GM18858 (cell line): ENCODE data around the gene LPGAT1.
"Not testable (repeated sequence)": the region's sequence is repeated elsewhere in the genome, so short reads cannot be mapped to it uniquely, and the experiment has no call there.

Experiments
- ATAC-seq: cut with Tn5 transposase; IDR thresholded peaks from one replicate; pipeline ENCODE4 v1.9.1; 2021; ENCODE audit not compliant: unreplicated experiment

LPGAT1 gene, protein sequence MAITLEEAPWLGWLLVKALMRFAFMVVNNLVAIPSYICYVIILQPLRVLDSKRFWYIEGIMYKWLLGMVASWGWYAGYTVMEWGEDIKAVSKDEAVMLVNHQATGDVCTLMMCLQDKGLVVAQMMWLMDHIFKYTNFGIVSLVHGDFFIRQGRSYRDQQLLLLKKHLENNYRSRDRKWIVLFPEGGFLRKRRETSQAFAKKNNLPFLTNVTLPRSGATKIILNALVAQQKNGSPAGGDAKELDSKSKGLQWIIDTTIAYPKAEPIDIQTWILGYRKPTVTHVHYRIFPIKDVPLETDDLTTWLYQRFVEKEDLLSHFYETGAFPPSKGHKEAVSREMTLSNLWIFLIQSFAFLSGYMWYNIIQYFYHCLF

GRCh38 chr1:211830328-211831142, at the start of gene LPGAT1:
Gene LPGAT1 (minus strand): TSS chr1:211830763. CDS start chr1:211829296, 1,467 bp downstream.
- no peak for ATAC-seq

DNA sequence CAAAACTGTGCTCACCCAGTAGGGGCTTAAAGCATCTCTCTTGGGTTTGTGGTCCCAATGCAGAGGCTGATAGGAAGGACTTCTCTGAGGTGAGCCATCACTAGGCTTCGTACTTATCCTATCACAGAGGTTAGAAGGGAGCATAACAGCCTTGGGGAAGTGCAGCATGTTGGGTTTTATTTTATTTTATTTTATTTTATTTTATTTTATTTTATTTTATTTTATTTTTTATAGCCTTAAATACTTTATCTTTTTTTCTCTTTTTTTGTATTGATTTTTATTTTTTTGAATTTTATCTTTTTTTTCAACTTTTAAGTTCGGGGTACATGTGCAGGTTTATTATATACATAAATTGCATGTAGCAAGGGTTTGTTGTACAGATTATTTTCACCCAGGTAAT, 48.9 kb upstream of the LPGAT1 start:
- no peak for ATAC-seq

GRCh38 chr1:211876851-211877590, 46.5 kb upstream of the LPGAT1 start:
- ATAC-seq = no peak

GRCh38 chr1:211875541-211875940, 45.0 kb upstream of the LPGAT1 start:
- no peak for ATAC-seq

- ATAC-seq = no peak
Observed at GRCh38 chr1:211874521-211875347, 44.2 kb upstream of the LPGAT1 start.

DNA sequence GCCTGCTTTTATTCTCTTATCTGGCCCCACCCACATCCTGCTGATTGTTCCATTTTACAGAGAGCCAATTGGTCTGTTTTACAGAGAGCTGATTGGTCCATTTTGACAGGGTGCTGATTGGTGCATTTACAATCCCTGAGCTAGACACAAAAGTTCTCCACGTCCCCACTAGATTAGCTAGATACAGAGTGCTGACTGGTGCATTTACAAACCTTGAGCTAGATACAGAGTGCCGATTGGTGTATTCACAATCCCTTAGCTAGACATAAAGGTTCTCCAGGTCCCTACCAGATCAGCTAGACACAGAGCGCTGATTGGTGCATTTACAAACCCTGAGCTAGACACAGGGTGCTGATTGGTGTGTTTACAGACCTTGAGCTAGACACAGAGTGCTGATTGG, 43.2 kb upstream of the LPGAT1 start:
- not testable (repeated sequence) for ATAC-seq

- ATAC-seq = no peak
Observed at GRCh38 chr1:211870156-211870555, 39.6 kb upstream of the LPGAT1 start.

- ATAC-seq = no peak
Observed at GRCh38 chr1:211865180-211865579, 34.6 kb upstream of the LPGAT1 start.

DNA sequence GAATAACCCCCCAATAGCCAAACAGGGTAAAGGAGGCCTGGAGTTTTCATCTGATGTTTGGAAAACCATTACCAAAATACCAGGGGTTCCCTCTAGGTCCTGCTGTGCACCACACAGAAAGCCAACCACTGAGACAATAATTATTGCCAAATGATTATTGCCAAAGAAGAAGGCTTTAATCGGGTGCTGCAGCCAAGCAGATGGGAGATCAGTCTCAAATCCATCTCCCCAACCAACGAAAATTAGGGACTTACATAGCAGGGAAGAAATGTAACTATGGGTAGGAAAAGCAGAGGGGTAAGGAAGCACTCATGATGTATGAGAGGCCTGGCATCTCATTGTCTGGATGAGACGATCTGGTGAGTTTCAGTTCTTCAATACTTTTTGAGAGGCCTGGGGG, 28.8 kb upstream of the LPGAT1 start:
- no peak for ATAC-seq

GRCh38 chr1:211851174-211851573, 20.6 kb upstream of the LPGAT1 start:
- ATAC-seq = no peak

GRCh38 chr1:211843507-211844298, 13.1 kb upstream of the LPGAT1 start:
- ATAC-seq = no peak

DNA sequence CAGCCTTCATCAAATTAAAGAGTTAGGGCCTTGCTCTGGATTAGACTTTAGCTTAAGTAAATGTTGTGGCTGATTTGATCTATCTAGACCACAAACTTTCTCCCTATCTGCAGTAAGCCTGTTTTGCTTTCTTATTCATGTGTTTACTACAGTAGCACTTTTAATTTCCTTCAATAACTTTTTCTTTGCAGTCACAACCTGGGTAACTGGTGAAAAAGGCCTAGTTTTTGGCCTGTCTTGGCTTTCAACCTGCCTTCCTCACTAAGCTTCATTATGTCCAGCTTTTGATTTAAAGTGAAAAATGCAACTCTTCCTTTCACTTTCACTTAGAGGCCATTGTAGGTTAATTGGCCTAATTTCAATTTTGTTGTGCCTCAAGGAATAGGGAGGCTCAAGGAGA, 12.5 kb upstream of the LPGAT1 start:
- no peak for ATAC-seq

GRCh38 chr1:211842518-211842917, 12.0 kb upstream of the LPGAT1 start:
- no peak for ATAC-seq

GRCh38 chr1:211839106-211839505, 8.5 kb upstream of the LPGAT1 start:
- ATAC-seq = no peak

- ATAC-seq = no peak
Observed at GRCh38 chr1:211833174-211833820, 2.7 kb upstream of the LPGAT1 start.

DNA sequence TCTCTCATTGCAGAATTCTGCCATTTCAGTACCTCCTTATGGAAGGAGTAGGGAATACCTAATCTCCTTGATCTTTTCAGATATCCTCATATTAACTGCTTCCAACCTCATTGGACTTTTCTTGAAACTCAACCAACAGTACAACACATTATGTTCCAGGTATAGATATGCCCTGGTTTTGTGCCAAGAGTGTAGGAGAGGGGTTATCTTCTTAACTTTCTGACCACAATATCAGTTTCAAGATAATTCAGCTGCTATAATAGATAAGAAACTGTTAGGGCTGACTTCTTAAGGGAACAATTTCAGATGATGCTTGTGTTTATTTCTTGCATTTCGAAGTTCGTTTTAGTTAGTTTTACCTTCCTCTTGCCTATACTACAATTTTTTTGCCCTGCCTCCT, 2.1 kb upstream of the LPGAT1 start:
- no peak for ATAC-seq

DNA sequence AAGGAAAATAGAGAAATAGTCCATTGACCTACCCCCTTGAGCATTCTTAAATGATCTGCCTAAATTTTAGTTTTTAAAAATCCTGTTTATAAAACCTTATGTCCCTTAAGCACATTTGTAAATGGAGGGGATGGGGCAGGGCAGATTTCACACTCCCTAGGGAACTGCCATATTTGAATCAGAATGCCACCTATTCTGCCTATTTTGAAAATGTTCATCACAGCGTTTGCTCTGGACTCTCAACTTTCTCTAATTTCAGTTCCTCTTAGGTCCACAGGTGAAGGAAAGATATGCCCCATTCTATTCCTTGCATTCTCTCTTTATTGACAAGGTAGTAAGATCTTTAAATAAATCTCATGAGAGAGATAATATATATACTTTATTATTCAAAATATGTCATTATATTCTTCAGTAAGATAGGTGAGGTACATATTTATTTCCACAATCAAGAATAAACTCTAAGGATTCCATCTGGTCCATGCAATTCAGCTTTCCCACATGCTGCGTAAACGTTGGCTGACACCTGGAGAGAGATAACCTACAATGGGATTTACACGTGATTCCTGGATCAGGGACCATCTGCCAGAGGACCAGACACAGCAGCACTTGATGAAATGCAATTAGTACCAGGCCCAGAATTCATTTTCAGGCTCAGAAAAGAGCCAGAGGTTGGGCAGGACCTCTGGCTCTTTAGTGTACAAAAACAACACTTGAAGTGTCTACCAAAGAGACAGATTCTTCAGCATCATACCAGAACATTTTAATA, 1.2 kb upstream of the LPGAT1 start:
- no peak for ATAC-seq

GRCh38 chr1:211830055-211830327, 572 bp downstream of the LPGAT1 start:
- no peak for ATAC-seq
